Small intestine (tissue), 7 donors: ENCODE measurements around the gene DNAJB12. TPM values are rescaled to one million over a fixed set of nuclear protein-coding genes. Genes with fewer than 3 reads are reported as not detected.

Experiments
- DNase-seq, 2 donors: peaks; one replicate each; pipeline versions ENCODE4 v3.0.0 to v3.0.0-alpha.2; 2013
- FAIRE-seq: peaks from 2 replicates; lab custom pipeline; 2012; peaks lifted over from hg19 to GRCh38; lab: Jason Lieb, UNC
- H3K27ac ChIP-seq, 3 donors: one replicate each; pipeline ENCODE4 v1.5.1; 2013; ENCODE audit warnings: low read length in 2 of 3, mild to moderate bottlenecking in 2 of 3, control low read depth in 1 of 3, inconsistent platforms in 1 of 3, low read depth in 1 of 3, moderate library complexity in 1 of 3
- H3K27me3 ChIP-seq, 3 donors: one replicate each; pipeline ENCODE4 v1.6.1; 2013; ENCODE audit warnings: low read length in 3 of 3, inconsistent platforms in 1 of 3; ENCODE audit not compliant: control insufficient read depth in 3 of 3, insufficient read depth in 3 of 3
- H3K36me3 ChIP-seq, 3 donors: one replicate each; pipeline ENCODE4 v1.6.1; 2013; ENCODE audit warnings: low read length in 3 of 3, inconsistent platforms in 1 of 3, low read depth in 1 of 3, mild to moderate bottlenecking in 1 of 3, moderate library complexity in 1 of 3; ENCODE audit not compliant: control insufficient read depth in 3 of 3, insufficient read depth in 2 of 3
- H3K4me1 ChIP-seq, 3 donors: one replicate each; pipeline ENCODE4 v1.6.1; 2013; ENCODE audit warnings: low read length in 2 of 3, inconsistent platforms in 1 of 3, low read depth in 1 of 3, mild to moderate bottlenecking in 1 of 3, moderate library complexity in 1 of 3; ENCODE audit not compliant: control insufficient read depth in 3 of 3, insufficient read depth in 2 of 3
- H3K4me3 ChIP-seq, 3 donors: one replicate each; pipeline ENCODE4 v1.5.1; 2013; ENCODE audit warnings: low read length in 3 of 3, control low read depth in 1 of 3, inconsistent platforms in 1 of 3, low read depth in 1 of 3, mild to moderate bottlenecking in 1 of 3, moderate library complexity in 1 of 3
- H3K9me3 ChIP-seq, 2 donors: one replicate each; pipeline ENCODE4 v1.6.1; 2013; ENCODE audit warnings: low read depth in 1 of 2, low read length in 1 of 2; ENCODE audit not compliant: control insufficient read depth in 2 of 2, insufficient read depth in 1 of 2
- WGBS, 3 donors: extraction: QIAGEN DNeasy Blood & Tissue Kit; methylation state at CpG; one replicate each; pipeline ENCODE4 v1.1.7; 2013; 5-methylcytosine and 5-hydroxymethylcytosine counted together
- polyA plus RNA-seq, 4 donors: library from polyadenylated mRNA; stranded (reverse) in 3 of 4; unstranded in 1 of 4; fragments of 200-250 nt in 3 of 4; fragments of 120-200 nt in 1 of 4; gene quantifications; one replicate each; pipeline versions ENCODE4 v1.2.1 to v1.2.3, GENCODE V29; 2013
- donor health status: healthy with polysubstance abuse.
- donor health status: control.
- donor health status: control.
- donor health status: Bipolar disorder and iron deficiency.
- donor health status: healthy.

Gene DNAJB12
- polyA plus RNA-seq, 4 donors, result 17.0 to 37.1 (median 22.9) TPM

GRCh38 chr10:72333112-72334015 is 21.4 kb downstream of the DNAJB12 start:
- Histone ChIP-seq H3K4me1 (peaks cover 4 to 35% (median 15%) of the 10 kb centered on the region in 3 donors), H3K27ac (peak overlapping the region; percentile 23 to 89 (median 46)), H3K4me3 (no peak overlapping the region), H3K36me3 (peaks cover 7 to 53% (median 10%) of the 10 kb centered on the region in 3 donors), H3K9me3 (no peaks in the 10 kb centered on the region), H3K27me3 (no peaks in the 10 kb centered on the region)
- DNase-seq (no peak), FAIRE-seq (no peak)
- 80 to 86% (median 85%) methylated on average over 19 of the region's 19 CpGs for WGBS, 3 donors

DNA sequence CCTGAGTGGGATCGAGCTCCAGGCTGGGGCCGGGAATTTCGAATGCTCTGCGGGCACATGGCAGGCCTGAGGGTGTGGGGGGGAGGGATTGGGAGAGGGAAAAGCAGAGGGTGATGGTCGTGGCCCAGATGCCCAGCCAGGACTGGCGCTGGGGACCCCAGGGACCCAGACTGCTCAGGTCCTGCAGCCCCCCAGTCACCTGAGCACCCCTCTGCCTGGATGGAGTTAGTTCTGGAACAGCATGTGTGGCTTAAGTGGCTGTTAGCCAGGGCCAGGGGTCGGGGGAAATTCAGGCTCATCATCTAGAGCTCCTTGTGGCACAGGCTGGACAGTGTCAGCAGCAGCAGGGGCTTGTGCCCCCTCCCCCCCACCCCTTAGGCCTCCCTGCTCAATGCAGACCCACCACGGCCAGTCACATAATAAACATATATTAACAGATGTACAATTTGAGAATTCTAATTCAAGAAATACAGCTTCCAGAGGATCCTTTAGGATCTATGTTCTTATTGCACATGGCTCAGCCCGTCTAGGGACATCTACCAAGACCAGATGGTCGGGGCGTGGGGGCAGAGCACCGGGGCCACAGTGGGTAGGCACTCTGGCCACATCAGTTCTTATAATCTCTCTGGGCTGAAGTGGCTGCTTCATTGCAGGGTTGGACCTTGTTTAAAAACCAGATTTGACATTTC is 22.2 kb downstream of the DNAJB12 start:
- H3K4me3 ChIP-seq, result no peak overlapping the region
- H3K4me1 ChIP-seq, result peaks cover 4 to 41% (median 15%) of the 10 kb centered on the region in 3 donors
- WGBS, 3 donors, result 58 to 62% (median 59%) methylated on average over 12 of the region's 12 CpGs
- H3K27me3 ChIP-seq, result no peaks in the 10 kb centered on the region
- peak overlapping the region; percentile 38 to 89 (median 57) for H3K27ac ChIP-seq
- H3K9me3 ChIP-seq, result no peaks in the 10 kb centered on the region
- DNase-seq (no peak), FAIRE-seq (no peak)
- H3K36me3 ChIP-seq, result peaks cover 3 to 46% (median 4%) of the 10 kb centered on the region in 3 donors

DNA sequence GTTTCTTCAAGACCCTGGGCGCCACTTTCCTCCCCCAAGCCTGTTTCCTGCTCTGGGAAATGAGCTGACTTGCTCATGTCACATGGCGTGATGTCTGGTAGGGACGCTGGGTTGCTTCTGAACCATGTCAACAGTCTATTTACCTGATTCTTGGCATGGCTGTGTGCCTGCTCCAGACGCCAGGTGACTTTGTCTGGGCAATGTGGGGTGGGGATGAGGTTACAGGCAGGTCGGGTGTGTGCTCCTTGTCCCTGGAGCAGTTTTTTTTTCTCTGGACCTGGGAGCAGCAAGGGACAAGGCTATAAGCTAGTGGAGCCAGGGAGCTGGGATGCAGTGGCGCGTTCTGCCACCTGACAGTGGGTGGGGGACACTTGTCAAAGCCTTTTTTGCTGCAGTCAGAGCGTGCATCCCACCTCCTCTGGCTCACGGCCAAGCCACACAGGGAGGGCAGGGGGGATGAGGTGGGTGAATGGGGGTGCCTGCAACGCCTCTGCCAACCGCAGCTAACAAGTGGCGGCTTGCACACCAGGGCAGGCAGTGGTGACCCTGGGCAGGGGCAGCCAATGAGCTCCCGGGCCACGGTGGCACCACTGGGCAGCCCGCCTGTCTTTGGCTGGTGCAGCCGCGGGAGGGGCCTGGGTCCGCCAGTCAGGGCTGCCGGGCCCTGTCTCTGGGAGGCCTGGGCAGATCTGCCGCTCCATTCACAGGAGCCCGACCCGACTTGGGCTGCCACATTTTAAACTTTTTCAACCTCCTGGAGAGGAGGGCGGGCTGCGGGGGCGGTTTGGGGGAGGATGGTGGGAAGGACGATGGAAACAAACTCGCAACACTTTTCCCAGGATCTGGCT is 22.9 kb downstream of the DNAJB12 start:
- peaks cover 4 to 41% (median 12%) of the 10 kb centered on the region in 3 donors for H3K4me1 ChIP-seq
- peaks cover 3 to 38% (median 4%) of the 10 kb centered on the region in 3 donors for H3K36me3 ChIP-seq
- WGBS, 3 donors, result 3 to 15% (median 10%) methylated on average over 27 of the region's 27 CpGs
- FAIRE-seq, result no peak
- no peak overlapping the region for H3K4me3 ChIP-seq
- no peaks in the 10 kb centered on the region for H3K9me3 ChIP-seq
- DNase-seq, result peak; percentile 83 to 91
- peak overlapping the region; percentile 38 to 89 (median 57) for H3K27ac ChIP-seq
- no peaks in the 10 kb centered on the region for H3K27me3 ChIP-seq

GRCh38 chr10:72330069-72330426 is 24.7 kb downstream of the DNAJB12 start:
- Histone ChIP-seq H3K4me3 (no peak overlapping the region), H3K27ac (peak overlapping the region in 1 of 3 donors; percentile 8), H3K27me3 (no peaks in the 10 kb centered on the region), H3K36me3 (peaks cover 3 to 21% (median 4%) of the 10 kb centered on the region in 3 donors), H3K9me3 (no peaks in the 10 kb centered on the region), H3K4me1 (peaks cover 4 to 46% (median 9%) of the 10 kb centered on the region in 3 donors)
- 85 to 90% (median 89%) methylated on average over 2 of the region's 2 CpGs for WGBS, 3 donors
- FAIRE-seq, result no peak
- no peak for DNase-seq

DNA sequence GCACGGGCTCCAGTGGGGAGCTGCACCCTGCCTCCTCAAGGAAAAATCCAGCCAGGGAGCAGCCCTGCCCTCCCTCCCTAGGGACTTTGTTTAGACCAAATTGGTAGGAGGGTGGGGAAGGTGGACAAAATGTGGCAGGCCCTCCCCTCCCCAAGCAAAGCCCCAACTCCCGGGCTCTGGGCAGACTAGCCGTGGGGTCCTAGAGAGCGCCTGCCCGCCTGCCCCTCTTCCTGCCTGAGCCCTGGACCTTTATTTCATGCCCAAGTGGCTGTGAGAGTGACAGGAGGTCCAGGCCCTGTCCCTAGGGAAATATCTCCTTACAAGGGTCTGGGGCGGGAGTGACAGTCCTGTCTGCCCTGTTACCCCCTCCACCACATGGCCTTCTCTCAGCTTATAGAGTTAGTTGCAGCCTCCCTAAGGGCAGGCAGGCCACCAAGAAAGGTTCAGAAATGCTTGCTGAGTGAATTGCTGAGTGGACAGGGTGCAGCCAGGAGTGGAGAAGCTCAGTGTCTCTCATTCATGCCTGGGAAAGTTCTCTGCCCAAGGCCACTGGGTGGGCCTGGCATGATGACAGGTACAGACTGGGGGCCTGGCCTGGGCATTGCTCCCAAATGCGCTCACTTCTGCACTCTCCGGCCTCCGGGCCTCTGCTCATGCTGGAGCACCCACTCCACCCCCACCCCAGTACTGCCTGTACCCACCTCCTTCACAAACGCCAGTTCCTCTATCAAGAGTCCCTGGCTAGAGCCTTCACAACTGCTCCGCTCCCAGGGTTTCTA is 25.2 kb downstream of the DNAJB12 start:
- no peaks in the 10 kb centered on the region for H3K9me3 ChIP-seq
- no peaks in the 10 kb centered on the region for H3K27me3 ChIP-seq
- FAIRE-seq (no peak), DNase-seq (no peak)
- no peak overlapping the region for H3K4me3 ChIP-seq
- H3K36me3 ChIP-seq, result peaks cover 3 to 15% (median 4%) of the 10 kb centered on the region in 3 donors
- 87 to 95% (median 91%) methylated on average over 11 of the region's 11 CpGs for WGBS, 3 donors
- H3K27ac ChIP-seq, result peak overlapping the region in 1 of 3 donors; percentile 47
- H3K4me1 ChIP-seq, result peaks cover 4 to 40% (median 9%) of the 10 kb centered on the region in 3 donors

DNA sequence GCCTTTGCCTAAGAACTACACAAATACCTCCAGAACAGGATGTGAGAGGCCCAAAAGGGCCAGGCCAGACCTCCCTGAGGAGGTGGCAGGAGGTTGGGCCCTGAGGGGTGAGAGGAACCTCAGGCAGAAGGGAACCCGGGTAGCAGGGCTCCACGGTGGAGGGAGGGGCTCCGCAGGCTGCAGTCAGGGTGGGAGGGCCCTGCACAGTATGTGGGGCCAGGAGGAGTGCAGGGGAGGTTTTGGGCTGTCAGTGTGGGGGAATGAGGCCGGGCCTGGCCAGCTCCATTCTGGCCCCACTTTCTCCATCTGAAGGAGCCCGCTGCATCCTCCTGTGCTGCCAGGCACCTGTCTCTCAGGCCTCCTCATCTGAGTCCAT is 25.9 kb downstream of the DNAJB12 start:
- DNase-seq, result no peak
- Histone ChIP-seq H3K4me1 (peaks cover 4 to 39% (median 7%) of the 10 kb centered on the region in 3 donors), H3K4me3 (no peak overlapping the region), H3K36me3 (peaks cover 0 to 10% (median 3%) of the 10 kb centered on the region in 3 donors), H3K27ac (peak overlapping the region in 1 of 3 donors; percentile 47), H3K27me3 (no peaks in the 10 kb centered on the region), H3K9me3 (no peaks in the 10 kb centered on the region)
- 55 to 68% (median 67%) methylated on average over 5 of the region's 5 CpGs for WGBS, 3 donors
- no peak for FAIRE-seq

DNA sequence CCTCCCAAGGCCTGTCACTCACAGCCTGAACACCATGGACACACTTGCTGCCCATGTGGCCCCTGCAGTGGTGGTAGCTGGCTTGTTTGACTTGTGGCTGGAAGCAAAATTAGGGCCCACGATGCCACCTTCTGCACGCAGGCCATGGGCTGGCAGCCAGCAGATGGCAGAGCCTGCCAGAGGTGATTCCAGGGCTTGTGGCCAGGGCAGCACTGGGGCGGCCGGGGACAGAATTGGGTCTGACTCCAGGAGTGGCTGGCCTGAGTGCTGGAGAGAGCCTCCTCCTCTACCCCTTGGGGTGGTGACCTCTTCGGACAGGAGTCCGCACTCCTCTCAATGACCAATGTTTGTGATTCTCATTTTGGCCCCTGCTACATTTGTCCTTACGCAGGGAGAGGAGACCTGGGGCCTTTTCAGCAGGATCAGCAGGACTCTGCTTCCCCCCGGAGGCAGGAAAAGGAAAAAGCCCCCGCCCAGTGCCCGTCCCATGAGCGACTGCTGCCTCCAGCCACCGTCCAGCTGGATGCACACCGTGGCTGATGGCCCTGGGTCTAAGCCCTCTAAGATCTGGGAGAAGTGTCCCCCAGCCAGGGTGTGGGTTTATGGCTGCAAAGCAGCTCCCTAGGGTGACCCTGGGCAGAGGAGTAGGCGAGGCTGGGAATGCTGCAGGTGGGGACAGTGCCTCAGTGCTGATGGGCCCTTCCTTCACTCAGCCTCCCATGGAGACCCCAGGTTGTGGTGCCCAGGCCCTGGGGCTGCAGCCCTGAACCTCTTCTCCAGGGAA is 26.5 kb downstream of the DNAJB12 start:
- peak overlapping the region in 1 of 3 donors; percentile 39 for H3K27ac ChIP-seq
- H3K36me3 ChIP-seq, result peaks cover 0 to 4% (median 0%) of the 10 kb centered on the region in 3 donors
- H3K9me3 ChIP-seq, result no peaks in the 10 kb centered on the region
- H3K4me3 ChIP-seq, result no peak overlapping the region
- peaks cover 4 to 39% (median 7%) of the 10 kb centered on the region in 3 donors for H3K4me1 ChIP-seq
- FAIRE-seq, result no peak
- no peaks in the 10 kb centered on the region for H3K27me3 ChIP-seq
- DNase-seq, result peak; percentile 64 to 75
- 39 to 42% (median 39%) methylated on average over 14 of the region's 14 CpGs for WGBS, 3 donors
